HCT116 (cell line): ENCODE measurements around the gene PRKAG2.

Experiments
- CBX3 ChIP-seq: IDR thresholded peaks from 2 replicates; pipeline ENCODE4 v1.6.1; 2012; ENCODE audit warnings: low read depth
- CTCF ChIP-seq, 3 experiments: fragments of 200-600 bp in 1 of 3; sonication (generic) in 1 of 3; IDR thresholded peaks in 2 of 3; conservative IDR thresholded peaks in 1 of 3; 2 replicates each; pipeline ENCODE4 v1.5.1; 2012 to 2017; ENCODE audit warnings: low read depth in 2 of 3, low read length in 2 of 3, antibody characterized with exemption in 1 of 3, borderline replicate concordance in 1 of 3, control low read depth in 1 of 3, mild to moderate bottlenecking in 1 of 3, mixed read lengths in 1 of 3, mixed run types in 1 of 3, moderate library complexity in 1 of 3; ENCODE audit not compliant: insufficient read depth in 1 of 3
- EGR1 ChIP-seq: IDR thresholded peaks from 2 replicates; pipeline ENCODE4 v1.6.1; 2012; ENCODE audit warnings: low read depth
- EZH2 ChIP-seq: fragments of 200-600 bp; sonication (generic); IDR thresholded peaks from 2 replicates; pipeline ENCODE4 v1.6.1; 2017; ENCODE audit warnings: antibody characterized with exemption, mixed run types
- EZH2phosphoT487 ChIP-seq: fragments of 200-600 bp; IDR thresholded peaks from 2 replicates; pipeline ENCODE4 v1.6.1; 2018; ENCODE audit warnings: antibody characterized with exemption, borderline replicate concordance
- POLR2A ChIP-seq: IDR thresholded peaks from 2 replicates; pipeline ENCODE4 v1.7.0; 2011; ENCODE audit warnings: borderline replicate concordance; ENCODE audit not compliant: insufficient read depth, insufficient read length; ENCODE audit errors: extremely low read depth
- POLR2AphosphoS5 ChIP-seq: IDR thresholded peaks from 2 replicates; pipeline ENCODE4 v1.6.1; 2011; ENCODE audit warnings: mild to moderate bottlenecking, low read depth, low read length, moderate library complexity
- SIN3A ChIP-seq: IDR thresholded peaks from 2 replicates; pipeline ENCODE4 v1.6.1; 2012; ENCODE audit warnings: low read depth
- SP1 ChIP-seq: IDR thresholded peaks from 2 replicates; pipeline ENCODE4 v1.6.1; 2012; ENCODE audit warnings: low read depth
- YY1 ChIP-seq: IDR thresholded peaks from 2 replicates; pipeline ENCODE4 v1.6.1; 2011; ENCODE audit warnings: low read length, low read depth, moderate library complexity, mild to moderate bottlenecking; ENCODE audit not compliant: insufficient replicate concordance; ENCODE audit errors: extremely low read depth
- ZFX ChIP-seq: fragments of 450-650 bp; IDR thresholded peaks from 2 replicates; pipeline ENCODE4 v1.6.1; 2017
- TF ChIP-seq, protein P1 (sequence below): IDR thresholded peaks from 2 replicates; pipeline ENCODE4 v1.6.1; 2012
- TF ChIP-seq, protein P2 (sequence below): IDR thresholded peaks from 2 replicates; pipeline ENCODE4 v1.6.1; 2012; ENCODE audit warnings: low read depth

- TF ChIP-seq CTCF (IDR thresholded peaks at IDR 0.05 in 2 of 3, conservative IDR thresholded peaks at IDR 0.05 in 1 of 3; ENCODE audit: borderline replicate concordance in 1 of 3, insufficient read depth in 1 of 3, low read depth in 2 of 3, low read length in 2 of 3) (peak in 2 of 3 experiments; percentile 25 to 26; a peak in 2 of 6 replicates), POLR2A (no peak), SIN3A (no peak), POLR2AphosphoS5 (no peak), SP1 (no peak), EZH2phosphoT487 (no peak), EZH2 (no peak), CBX3 (no peak), EGR1 (no peak), YY1 (no peak), ZFX (no peak)
- TF ChIP-seq, protein P1, sequence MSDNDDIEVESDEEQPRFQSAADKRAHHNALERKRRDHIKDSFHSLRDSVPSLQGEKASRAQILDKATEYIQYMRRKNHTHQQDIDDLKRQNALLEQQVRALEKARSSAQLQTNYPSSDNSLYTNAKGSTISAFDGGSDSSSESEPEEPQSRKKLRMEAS, result no peak
- TF ChIP-seq, protein P2, sequence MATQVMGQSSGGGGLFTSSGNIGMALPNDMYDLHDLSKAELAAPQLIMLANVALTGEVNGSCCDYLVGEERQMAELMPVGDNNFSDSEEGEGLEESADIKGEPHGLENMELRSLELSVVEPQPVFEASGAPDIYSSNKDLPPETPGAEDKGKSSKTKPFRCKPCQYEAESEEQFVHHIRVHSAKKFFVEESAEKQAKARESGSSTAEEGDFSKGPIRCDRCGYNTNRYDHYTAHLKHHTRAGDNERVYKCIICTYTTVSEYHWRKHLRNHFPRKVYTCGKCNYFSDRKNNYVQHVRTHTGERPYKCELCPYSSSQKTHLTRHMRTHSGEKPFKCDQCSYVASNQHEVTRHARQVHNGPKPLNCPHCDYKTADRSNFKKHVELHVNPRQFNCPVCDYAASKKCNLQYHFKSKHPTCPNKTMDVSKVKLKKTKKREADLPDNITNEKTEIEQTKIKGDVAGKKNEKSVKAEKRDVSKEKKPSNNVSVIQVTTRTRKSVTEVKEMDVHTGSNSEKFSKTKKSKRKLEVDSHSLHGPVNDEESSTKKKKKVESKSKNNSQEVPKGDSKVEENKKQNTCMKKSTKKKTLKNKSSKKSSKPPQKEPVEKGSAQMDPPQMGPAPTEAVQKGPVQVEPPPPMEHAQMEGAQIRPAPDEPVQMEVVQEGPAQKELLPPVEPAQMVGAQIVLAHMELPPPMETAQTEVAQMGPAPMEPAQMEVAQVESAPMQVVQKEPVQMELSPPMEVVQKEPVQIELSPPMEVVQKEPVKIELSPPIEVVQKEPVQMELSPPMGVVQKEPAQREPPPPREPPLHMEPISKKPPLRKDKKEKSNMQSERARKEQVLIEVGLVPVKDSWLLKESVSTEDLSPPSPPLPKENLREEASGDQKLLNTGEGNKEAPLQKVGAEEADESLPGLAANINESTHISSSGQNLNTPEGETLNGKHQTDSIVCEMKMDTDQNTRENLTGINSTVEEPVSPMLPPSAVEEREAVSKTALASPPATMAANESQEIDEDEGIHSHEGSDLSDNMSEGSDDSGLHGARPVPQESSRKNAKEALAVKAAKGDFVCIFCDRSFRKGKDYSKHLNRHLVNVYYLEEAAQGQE, result no peak
Measured at GRCh38 chr7:151833691-151834090, 43.2 kb downstream of the PRKAG2 start.
